ENCODE results near the gene UGT8.

DNA sequence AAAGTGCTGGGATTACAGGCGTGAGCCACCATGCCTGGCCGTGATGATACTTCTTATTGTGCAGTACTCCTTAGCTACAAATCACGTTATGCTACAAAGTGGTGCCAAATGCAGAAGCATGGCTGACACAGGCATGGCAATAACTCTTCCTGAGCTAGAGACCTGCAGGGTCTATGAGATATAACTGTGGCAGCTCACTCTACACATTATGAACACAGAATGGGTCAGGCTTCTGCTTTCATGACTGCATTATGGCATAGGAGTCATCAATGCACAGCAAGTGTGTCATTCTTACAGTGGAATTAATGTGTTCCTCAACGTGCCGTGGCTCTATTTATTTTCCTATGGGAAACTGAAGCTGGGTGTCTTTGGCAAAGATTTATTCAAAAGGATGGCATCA is 64.5 kb downstream of the UGT8 start:
- no peak for TF ChIP-seq EZH2 (IDR thresholded peaks at IDR 0.05)
- TF ChIP-seq POLR2AphosphoS5 (IDR thresholded peaks at IDR 0.05; ENCODE audit: borderline replicate concordance, low read depth, low read length): no peak
